ENCODE measurements around the gene B4GALNT4.
"Not testable (repeated sequence)": the region's sequence is repeated elsewhere in the genome, so short reads cannot be mapped to it uniquely, and the experiment has no call there.

B4GALNT4 gene

GRCh38 chr11:394034-394857 is 24.9 kb downstream of the B4GALNT4 start, which contains the start of gene PKP3:
Gene PKP3 (plus strand): TSS chr11:394209. CDS start chr11:394293, 84 bp downstream.
- DNase-seq, result no peak

GRCh38 chr11:394858-395655 is 25.8 kb downstream of the B4GALNT4 start:
- no peak for DNase-seq

GRCh38 chr11:395866-396265 is 26.6 kb downstream of the B4GALNT4 start:
- no peak for DNase-seq

DNA sequence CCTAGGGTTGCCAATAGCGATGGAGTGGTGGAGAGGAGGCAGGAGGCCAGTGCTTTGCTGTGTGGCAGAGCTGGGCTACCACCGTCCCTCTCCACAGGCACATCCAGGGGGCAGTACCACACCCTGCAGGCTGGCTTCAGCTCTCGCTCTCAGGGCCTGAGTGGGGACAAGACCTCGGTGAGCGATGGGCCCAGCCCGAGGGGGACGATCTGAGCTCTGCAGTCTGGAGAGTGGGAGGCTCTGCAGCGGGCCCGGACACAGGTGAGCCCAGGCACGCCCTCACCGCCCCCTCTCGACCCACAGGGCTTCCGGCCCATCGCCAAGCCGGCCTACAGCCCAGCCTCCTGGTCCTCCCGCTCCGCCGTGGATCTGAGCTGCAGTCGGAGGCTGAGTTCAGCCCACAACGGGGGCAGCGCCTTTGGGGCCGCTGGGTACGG is 27.2 kb downstream of the B4GALNT4 start:
- DNase-seq, result peak; percentile 68

GRCh38 chr11:396948-397548 is 27.7 kb downstream of the B4GALNT4 start:
- peak; percentile 81 for DNase-seq

DNA sequence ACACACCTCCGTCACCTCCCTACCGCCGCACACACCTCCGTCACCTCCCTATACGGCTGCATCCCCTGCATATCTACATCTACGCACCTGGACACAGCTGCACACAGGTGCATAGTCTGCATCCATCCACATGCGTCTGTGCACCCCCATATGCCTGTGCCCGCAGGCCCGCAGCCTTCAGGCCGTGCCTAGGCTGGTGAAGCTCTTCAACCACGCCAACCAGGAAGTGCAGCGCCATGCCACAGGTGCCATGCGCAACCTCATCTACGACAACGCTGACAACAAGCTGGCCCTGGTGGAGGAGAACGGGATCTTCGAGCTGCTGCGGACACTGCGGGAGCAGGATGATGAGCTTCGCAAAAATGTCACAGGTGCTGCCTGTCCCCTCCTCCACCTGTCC is 29.5 kb downstream of the B4GALNT4 start:
- peak; percentile 67 for DNase-seq

DNA sequence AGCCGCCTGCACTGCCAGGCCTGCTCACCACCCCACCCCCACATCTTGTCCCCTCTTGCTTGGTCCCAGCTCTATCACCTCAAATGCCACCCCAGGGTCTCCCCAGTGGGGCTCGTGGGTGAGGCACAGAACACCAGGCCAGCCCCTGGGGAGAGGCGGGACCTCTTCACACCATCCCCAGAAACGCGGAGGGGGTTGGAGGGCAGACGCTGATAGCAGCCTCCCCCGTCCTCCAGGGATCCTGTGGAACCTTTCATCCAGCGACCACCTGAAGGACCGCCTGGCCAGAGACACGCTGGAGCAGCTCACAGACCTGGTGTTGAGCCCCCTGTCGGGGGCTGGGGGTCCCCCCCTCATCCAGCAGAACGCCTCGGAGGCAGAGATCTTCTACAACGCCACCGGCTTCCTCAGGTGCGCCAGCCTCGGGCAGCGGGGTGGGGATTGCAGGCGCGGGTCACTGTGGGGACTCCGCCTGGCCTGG is 30.5 kb downstream of the B4GALNT4 start:
- DNase-seq, result no peak

- no peak for DNase-seq
Measured at GRCh38 chr11:400241-400689, 31.0 kb downstream of the B4GALNT4 start.

DNA sequence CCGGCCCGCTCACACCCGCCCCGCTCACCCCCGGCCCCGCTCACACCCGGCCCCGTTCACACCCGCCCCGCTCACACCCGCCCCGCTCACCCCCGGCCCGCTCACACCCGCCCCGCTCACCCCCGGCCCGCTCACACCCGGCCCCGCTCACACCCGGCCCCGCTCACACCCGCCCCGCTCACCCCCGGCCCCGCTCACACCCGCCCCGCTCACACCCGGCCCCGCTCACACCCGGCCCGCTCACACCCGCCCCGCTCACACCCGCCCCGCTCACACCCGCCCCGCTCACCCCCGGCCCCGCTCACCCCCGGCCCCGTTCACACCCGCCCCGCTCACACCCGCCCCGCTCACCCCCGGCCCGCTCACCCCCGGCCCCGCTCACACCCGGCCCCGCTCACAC is 31.9 kb downstream of the B4GALNT4 start:
- not testable (repeated sequence) for DNase-seq

DNA sequence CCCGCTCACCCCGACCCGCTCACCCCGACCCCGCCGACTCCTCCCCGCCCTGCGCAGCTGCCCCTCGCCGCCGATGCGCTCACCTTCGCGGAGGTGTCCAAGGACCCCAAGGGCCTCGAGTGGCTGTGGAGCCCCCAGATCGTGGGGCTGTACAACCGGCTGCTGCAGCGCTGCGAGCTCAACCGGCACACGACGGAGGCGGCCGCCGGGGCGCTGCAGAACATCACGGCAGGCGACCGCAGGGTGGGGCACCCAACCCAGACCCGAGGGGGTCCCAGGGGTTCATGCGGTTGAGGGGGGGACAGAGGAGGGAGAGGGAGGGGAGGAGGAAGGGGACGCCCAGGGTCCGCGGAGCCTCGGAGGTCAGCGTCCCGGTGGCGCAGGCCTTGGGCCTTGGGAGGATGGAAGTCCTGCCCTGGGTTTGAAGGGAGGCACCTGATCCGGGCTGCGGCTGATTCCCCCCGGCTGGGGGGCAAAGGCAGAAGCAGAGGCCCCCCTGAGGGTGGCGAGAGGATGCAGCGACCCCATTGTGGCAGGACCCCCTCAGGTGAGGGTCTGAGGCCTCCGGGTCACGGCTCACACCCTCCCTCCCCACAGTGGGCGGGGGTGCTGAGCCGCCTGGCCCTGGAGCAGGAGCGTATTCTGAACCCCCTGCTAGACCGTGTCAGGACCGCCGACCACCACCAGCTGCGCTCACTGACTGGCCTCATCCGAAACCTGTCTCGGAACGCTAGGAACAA is 33.9 kb downstream of the B4GALNT4 start:
- DNase-seq, result no peak

- no peak for DNase-seq
Measured at GRCh38 chr11:403761-404431, 34.6 kb downstream of the B4GALNT4 start.

DNA sequence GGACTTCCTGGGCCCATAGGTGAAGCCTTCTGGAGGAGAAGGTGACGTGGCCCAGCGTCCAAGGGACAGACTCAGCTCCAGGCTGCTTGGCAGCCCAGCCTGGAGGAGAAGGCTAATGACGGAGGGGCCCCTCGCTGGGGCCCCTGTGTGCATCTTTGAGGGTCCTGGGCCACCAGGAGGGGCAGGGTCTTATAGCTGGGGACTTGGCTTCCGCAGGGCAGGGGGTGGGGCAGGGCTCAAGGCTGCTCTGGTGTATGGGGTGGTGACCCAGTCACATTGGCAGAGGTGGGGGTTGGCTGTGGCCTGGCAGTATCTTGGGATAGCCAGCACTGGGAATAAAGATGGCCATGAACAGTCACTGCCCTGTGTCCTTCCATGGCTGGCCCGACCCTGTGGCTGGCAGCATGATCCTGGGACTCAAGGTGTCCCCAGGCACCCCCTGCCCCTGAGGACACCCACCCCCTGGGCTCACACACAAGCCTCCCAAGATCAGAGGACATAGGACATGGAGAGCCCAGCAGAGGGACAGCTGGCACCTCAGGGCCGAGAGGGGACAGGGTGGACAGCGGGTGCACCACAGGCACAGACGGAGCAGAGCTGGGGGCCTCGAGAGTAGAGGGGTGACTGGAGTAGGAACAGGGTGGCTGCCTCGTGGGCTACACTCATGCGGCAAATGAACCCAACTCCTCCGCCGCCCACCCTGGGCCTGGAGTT is 35.4 kb downstream of the B4GALNT4 start:
- DNase-seq, result no peak

- DNase-seq, result no peak
Measured at GRCh38 chr11:405323-405953, 36.1 kb downstream of the B4GALNT4 start.

DNA sequence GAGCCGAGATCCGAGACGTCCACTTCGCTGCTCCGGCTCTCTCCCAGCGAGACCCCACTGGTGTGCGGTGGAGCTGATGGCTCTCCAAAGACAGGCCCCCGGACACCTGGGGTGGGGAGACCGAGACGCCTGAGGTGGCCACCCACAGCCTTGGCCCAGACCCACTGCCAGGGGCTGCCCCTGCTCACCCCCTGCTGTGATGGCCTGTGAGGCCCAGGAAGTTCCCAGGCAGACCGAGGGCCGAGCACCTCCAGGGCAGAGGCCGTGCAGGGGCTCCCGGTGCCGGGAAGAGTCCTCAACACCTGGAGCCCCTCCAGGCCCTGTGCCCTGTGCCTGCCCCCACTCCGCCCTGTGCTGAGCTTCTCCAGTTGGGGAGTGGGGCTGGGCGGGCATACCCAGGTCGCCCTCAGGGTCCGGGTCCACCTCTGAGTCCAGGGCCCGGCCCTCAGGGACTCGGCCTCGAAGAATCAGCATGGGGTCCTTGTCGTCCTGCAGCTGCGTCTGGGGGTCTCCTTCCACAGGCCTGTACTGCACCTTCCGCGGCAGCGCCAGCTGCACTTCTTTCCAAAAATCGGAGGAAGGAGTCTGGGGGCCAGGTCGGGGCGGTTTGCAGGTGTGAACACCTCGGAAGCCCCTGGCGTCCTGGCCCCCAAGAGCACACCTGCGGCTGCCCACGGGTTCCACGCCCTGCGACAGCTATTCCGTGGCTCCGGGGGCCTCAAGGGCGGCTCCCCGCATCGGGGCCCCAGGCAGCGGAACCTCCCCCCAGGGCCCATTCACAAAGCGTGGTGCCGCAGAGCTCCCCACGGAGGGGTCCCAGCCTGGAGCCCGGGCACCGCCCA is 36.9 kb downstream of the B4GALNT4 start:
- DNase-seq, result no peak

- DNase-seq, result peak; percentile 95
Measured at GRCh38 chr11:406796-407650, 37.7 kb downstream of the B4GALNT4 start.

DNA sequence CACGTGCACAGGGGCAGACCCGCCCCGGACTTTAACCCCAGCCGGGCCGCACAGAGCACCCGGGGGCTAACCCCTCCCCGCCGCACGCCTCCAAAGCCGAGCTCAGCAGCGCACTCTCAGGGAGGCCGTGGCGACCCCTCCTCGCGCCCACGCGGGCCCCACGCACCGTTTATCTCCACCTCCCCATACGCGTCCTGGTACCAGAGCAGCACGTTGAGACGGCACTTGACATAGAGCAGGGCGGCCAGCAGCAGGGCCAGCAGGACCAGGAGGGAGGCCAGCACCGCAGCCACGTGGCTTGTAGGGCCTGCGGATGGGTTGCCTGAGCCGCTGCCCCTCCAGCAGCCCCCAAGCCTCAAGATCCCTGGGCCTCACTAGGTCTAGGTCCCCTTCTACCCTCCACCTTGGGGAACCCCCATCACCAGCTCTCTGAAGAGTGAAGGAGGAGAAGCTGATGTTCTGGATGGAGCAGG is 38.4 kb downstream of the B4GALNT4 start:
- no peak for DNase-seq

DNA sequence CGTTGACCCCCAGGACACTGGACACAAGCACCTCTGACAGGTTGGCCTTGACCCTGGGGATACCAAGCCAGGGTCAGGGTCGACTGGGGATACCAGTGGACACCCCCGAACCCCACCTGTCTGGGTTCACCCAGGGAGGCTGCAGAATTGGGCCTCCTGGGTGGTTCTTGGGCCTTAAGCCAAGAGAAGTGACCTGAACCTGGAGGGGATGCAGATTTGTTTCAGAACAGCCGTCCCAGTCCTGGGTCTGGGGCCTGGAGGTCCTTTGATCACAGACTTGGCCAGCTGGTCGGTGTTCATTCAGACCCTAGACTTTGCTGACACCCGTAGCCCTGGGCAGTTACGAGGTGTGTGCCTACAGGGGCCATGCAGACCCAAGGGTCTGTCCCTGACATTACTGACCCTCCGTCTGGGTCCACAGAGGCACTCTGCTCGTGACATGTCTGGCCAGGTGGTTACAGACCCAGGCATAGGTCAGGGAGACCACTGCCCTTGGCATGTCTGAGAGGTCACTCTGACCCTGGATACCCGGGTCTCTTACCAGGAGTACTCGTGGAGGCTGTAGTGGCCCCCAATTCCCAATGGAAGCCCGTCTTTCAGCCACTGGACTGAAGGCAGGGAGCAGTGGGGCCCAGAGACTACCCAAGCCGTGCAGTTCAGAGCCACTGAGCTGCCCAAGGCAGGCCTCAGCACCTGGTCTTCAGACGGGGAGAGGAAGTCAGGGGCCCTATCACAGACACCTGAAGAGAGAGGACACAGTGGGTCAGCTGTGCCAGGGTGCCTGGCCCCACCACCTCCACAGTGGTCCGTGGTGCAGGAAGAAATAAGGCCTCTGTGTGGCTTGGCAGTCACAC is 39.1 kb downstream of the B4GALNT4 start:
- DNase-seq, result no peak
